Kidney (tissue), 14 donors: ENCODE data around the gene SOX15. TPM values are rescaled to one million over a fixed set of nuclear protein-coding genes. Genes with fewer than 3 reads are reported as not detected.

Experiments
- DNase-seq, 5 donors: peaks; one replicate each; pipeline ENCODE4 v3.0.0-alpha.2; 2013 to 2020
- FAIRE-seq: peaks from 2 replicates; lab custom pipeline; 2012; peaks lifted over from hg19 to GRCh38; lab: Jason Lieb, UNC
- H3K27ac ChIP-seq, 2 donors: one replicate each; pipeline ENCODE4 v1.7.0; 2013; ENCODE audit warnings: low read depth in 2 of 2, low read length in 2 of 2, inconsistent platforms in 1 of 2
- H3K27me3 ChIP-seq: one replicate; pipeline ENCODE4 v1.7.1; 2013; ENCODE audit warnings: low read length, inconsistent platforms; ENCODE audit not compliant: control insufficient read depth, insufficient read depth
- H3K36me3 ChIP-seq, 3 donors: one replicate each; pipeline versions ENCODE4 v1.7.0 to v1.7.1; 2013; ENCODE audit warnings: low read length in 3 of 3, control low read depth in 1 of 3, inconsistent platforms in 1 of 3; ENCODE audit not compliant: insufficient read depth in 3 of 3, control insufficient read depth in 2 of 3
- H3K4me1 ChIP-seq, 3 donors: one replicate each; pipeline versions ENCODE4 v1.7.0 to v1.7.1; 2013; ENCODE audit warnings: low read length in 3 of 3, inconsistent platforms in 1 of 3, low read depth in 1 of 3; ENCODE audit not compliant: control insufficient read depth in 2 of 3, insufficient read depth in 2 of 3
- H3K4me3 ChIP-seq, 3 donors: one replicate each; pipeline versions ENCODE4 v1.7.0 to v1.8.1; 2013; ENCODE audit warnings: low read length in 3 of 3, control low read depth in 1 of 3, inconsistent platforms in 1 of 3
- H3K9ac ChIP-seq, 3 donors: one replicate each; pipeline versions ENCODE4 v1.7.0 to v1.7.1; 2013; ENCODE audit warnings: low read length in 3 of 3, control low read depth in 1 of 3, inconsistent platforms in 1 of 3
- H3K9me3 ChIP-seq, 3 donors: one replicate each; pipeline versions ENCODE4 v1.7.0 to v1.7.1; 2013; ENCODE audit warnings: low read length in 3 of 3, control low read depth in 1 of 3, inconsistent platforms in 1 of 3; ENCODE audit not compliant: control insufficient read depth in 2 of 3, insufficient read depth in 1 of 3
- CTCF ChIP-seq: IDR thresholded peaks from 3 replicates; pipeline ENCODE4 v1.5.1; 2012; ENCODE audit warnings: mild to moderate bottlenecking, moderate library complexity, borderline replicate concordance; ENCODE audit not compliant: insufficient read depth; ENCODE audit errors: extremely low read depth
- intact Hi-C: fragments of 100-400 bp; cut with DNase I; formaldehyde crosslinking; loops from one replicate; pipeline ENCODE4 v1.11.1; 2022
- polyA plus RNA-seq: library from polyadenylated mRNA; stranded (reverse); fragments of 350-450 nt; fragmentation: Illumina TruSeq; extraction: RNeasy Lipid Tissue Mini Kit (QIAGEN cat#74804); gene quantifications from one replicate; pipeline ENCODE4 v1.2.3, GENCODE V29; 2014; ENCODE audit warnings: low read depth, low replicate concordance; ENCODE audit not compliant: insufficient read depth
- total RNA-seq: library from RNA; stranded (reverse); fragmentation: NEBNext Ultra II Directional; extraction: Animal tissue kit (Norgen Biotek cat#: 25700); gene quantifications from one replicate; pipeline ENCODE4 v1.2.1, GENCODE V29; 2021
- donor health status: control.
- donor health status: control.
- donor health status: control.
- donor health status: control.
- donor health status: control.
- donor health status: DM: yes; HTN: yes; CAD: no.
- donor health status: Normal renal cell carcinoma (clear cell type).

The SOX15 gene
- total and polyA plus RNA-seq, 2 donors from 2014 or later = 0.80 to 0.88 TPM

- intact Hi-C loops = no loop called here
- no peaks in the 10 kb centered on the region for H3K36me3 ChIP-seq
- FAIRE-seq = no peak
- no peaks in the 10 kb centered on the region for H3K27me3 ChIP-seq
- peaks cover 0 to 17% (median 10%) of the 10 kb centered on the region in 3 donors for H3K4me1 ChIP-seq
- no peak for TF ChIP-seq CTCF
- peak overlapping the region; percentile 53 to 70 (median 62) for H3K4me3 ChIP-seq
- peak overlapping the region; percentile 88 to 93 for H3K27ac ChIP-seq
- peak overlapping the region; percentile 42 to 95 (median 64) for H3K9ac ChIP-seq
- peak in 1 of 5 donors; percentile 58 for DNase-seq
- H3K9me3 ChIP-seq = no peaks in the 10 kb centered on the region
Measured at GRCh38 chr17:7549401-7550055, 40.4 kb downstream of the SOX15 start.

- TF ChIP-seq CTCF = peak; percentile 11
- DNase-seq (peak; percentile 56 to 91 (median 61)), FAIRE-seq (no peak)
- Histone ChIP-seq H3K27me3 (no peaks in the 10 kb centered on the region), H3K4me3 (peak within 1 kb of the TSS; percentile 61 to 92 (median 70)), H3K4me1 (peaks cover 0 to 17% (median 13%) of the 10 kb centered on the region in 3 donors), H3K36me3 (no peaks in the 10 kb centered on the region), H3K9me3 (no peaks in the 10 kb centered on the region), H3K9ac (peak within 1 kb of the TSS; percentile 42 to 95 (median 73)), H3K27ac (peak within 1 kb of the TSS; percentile 88 to 93)
- intact Hi-C loops = no loop called here
Measured at GRCh38 chr17:7548585-7549400, 41.1 kb downstream of the SOX15 start, which contains the start of gene TNFSF12. Gene TNFSF12 (plus strand): TSS chr17:7549058. CDS start chr17:7549154, 96 bp downstream.

GRCh38 chr17:7544911-7545310 lies 45.0 kb downstream of the SOX15 start:
- no peak for DNase-seq
- intact Hi-C loops = no loop called here
- no peak overlapping the region for H3K27ac ChIP-seq
- H3K4me1 ChIP-seq = peaks cover 0 to 12% (median 10%) of the 10 kb centered on the region in 3 donors
- peak; percentile 41 for FAIRE-seq
- TF ChIP-seq CTCF = no peak
- H3K9me3 ChIP-seq = no peaks in the 10 kb centered on the region
- H3K4me3 ChIP-seq = no peak overlapping the region
- no peaks in the 10 kb centered on the region for H3K27me3 ChIP-seq
- H3K9ac ChIP-seq = no peak overlapping the region
- H3K36me3 ChIP-seq = no peaks in the 10 kb centered on the region
